Osteoblast (primary cell): ENCODE data around the gene SMIM1. TPM values are rescaled to one million over a fixed set of nuclear protein-coding genes. Genes with fewer than 3 reads are reported as not detected.
A peak's percentile ranks its signal among the peaks of the same experiment; 100 is the strongest.

Source experiments
- DNase-seq: peaks from one replicate; pipeline ENCODE4 v3.0.0; 2011; ENCODE audit warnings: low spot score, mixed read lengths; ENCODE audit not compliant: insufficient read length; ENCODE audit errors: missing footprints
- H2AFZ ChIP-seq: 2 replicates; pipeline ENCODE4 v1.6.0; 2011; ENCODE audit warnings: mild to moderate bottlenecking, low read length
- H3K27ac ChIP-seq: 2 replicates; pipeline ENCODE4 v1.5.1; 2011; ENCODE audit warnings: mild to moderate bottlenecking, low read depth, low read length, moderate library complexity
- H3K27me3 ChIP-seq: 2 replicates; pipeline ENCODE4 v1.6.0; 2012; ENCODE audit warnings: mild to moderate bottlenecking, control low read depth, inconsistent platforms, low read length, moderate library complexity; ENCODE audit not compliant: insufficient read depth
- H3K36me3 ChIP-seq: 2 replicates; pipeline ENCODE4 v1.5.1; 2011; ENCODE audit warnings: mild to moderate bottlenecking, low read length, control low read depth, moderate library complexity; ENCODE audit not compliant: insufficient read depth
- H3K4me1 ChIP-seq: 2 replicates; pipeline ENCODE4 v1.5.1; 2011; ENCODE audit warnings: mild to moderate bottlenecking, low read length, control low read depth, moderate library complexity; ENCODE audit not compliant: insufficient read depth
- H3K4me2 ChIP-seq: 2 replicates; pipeline ENCODE4 v1.6.0; 2011; ENCODE audit warnings: mild to moderate bottlenecking, low read length; ENCODE audit not compliant: insufficient read depth
- H3K4me3 ChIP-seq: fragments of 200-600 bp; sonication (generic); 3 replicates; pipeline ENCODE4 v1.5.1; 2012; ENCODE audit warnings: mild to moderate bottlenecking, low read length, inconsistent platforms; ENCODE audit not compliant: insufficient read depth
- H3K79me2 ChIP-seq: 2 replicates; pipeline ENCODE4 v1.6.0; 2012; ENCODE audit warnings: mild to moderate bottlenecking, low read length, control low read depth, inconsistent platforms; ENCODE audit not compliant: insufficient read depth
- H3K9me3 ChIP-seq: 2 replicates; pipeline ENCODE4 v1.5.1; 2011; ENCODE audit warnings: low read depth, low read length, control low read depth
- H4K20me1 ChIP-seq: 2 replicates; pipeline ENCODE4 v1.6.0; 2012; ENCODE audit warnings: mild to moderate bottlenecking, low read length, control low read depth; ENCODE audit not compliant: insufficient read depth
- total RNA-seq: library from RNA; depleted of rRNA; stranded (reverse); fragments of >200 nt; gene quantifications from 2 replicates; pipeline ENCODE4 v1.2.3, GENCODE V29; 2012
- TF ChIP-seq, protein P1 (sequence below): IDR thresholded peaks from 2 replicates; pipeline ENCODE4 v1.5.1; 2011; ENCODE audit warnings: mild to moderate bottlenecking, low read depth, low read length, moderate library complexity; ENCODE audit errors: extremely low read depth

Gene SMIM1
- total RNA-seq, 1 donor, result not detected

DNA sequence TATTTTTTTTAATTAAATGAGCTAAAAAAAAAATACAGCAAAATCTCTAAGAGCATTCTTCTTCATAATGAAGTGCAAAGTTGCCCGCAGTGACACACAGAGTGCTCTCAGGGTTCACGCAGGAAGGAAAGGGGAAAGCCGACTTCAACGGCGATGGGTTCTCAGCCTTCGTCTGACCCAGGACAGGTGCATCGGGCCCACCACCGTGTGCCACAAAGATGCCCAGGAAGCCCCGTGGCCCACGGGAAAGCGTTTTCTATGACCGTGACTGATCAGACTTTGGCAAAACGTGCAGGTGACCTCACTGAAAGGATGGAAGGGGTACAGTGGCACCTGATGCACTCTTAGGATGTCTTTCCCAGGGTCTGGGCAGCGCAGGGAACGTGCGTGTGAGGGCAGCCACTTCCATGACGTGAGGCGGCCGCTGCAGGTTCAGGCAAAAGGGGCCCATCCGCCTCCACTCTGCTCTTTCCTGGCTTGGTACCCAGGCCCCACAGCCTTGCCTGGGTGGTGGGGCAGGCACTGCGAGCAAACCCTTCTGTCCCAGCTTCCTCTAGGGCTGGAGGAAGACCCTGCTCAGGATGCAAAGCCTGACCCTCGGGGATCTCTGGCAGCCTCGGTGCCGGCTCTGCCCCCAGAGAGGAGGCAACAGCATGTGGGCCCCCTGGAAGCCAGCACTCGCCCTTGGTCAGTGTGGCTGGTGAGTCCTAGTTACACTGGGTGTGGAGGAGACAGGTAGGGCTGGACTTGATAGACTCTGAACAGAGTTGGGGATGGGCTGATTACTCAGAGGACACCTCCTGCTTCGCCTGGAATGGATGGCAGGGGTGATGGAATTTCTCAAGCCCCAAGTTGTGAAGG lies 15.4 kb downstream of the SMIM1 start:
- H3K36me3 ChIP-seq, result peaks cover 36% of the 10 kb centered on the region
- H2AFZ ChIP-seq, result no peak overlapping the region
- H3K79me2 ChIP-seq, result peaks cover 64% of the 10 kb centered on the region
- H3K27ac ChIP-seq, result no peak overlapping the region
- H4K20me1 ChIP-seq, result peaks cover 56% of the 10 kb centered on the region
- peak; percentile 59 for DNase-seq
- no peaks in the 10 kb centered on the region for H3K4me1 ChIP-seq
- H3K9me3 ChIP-seq, result no peaks in the 10 kb centered on the region
- H3K4me2 ChIP-seq, result no peak overlapping the region
- H3K4me3 ChIP-seq, result no peak overlapping the region
- H3K27me3 ChIP-seq, result no peaks in the 10 kb centered on the region
- TF ChIP-seq, protein P1, sequence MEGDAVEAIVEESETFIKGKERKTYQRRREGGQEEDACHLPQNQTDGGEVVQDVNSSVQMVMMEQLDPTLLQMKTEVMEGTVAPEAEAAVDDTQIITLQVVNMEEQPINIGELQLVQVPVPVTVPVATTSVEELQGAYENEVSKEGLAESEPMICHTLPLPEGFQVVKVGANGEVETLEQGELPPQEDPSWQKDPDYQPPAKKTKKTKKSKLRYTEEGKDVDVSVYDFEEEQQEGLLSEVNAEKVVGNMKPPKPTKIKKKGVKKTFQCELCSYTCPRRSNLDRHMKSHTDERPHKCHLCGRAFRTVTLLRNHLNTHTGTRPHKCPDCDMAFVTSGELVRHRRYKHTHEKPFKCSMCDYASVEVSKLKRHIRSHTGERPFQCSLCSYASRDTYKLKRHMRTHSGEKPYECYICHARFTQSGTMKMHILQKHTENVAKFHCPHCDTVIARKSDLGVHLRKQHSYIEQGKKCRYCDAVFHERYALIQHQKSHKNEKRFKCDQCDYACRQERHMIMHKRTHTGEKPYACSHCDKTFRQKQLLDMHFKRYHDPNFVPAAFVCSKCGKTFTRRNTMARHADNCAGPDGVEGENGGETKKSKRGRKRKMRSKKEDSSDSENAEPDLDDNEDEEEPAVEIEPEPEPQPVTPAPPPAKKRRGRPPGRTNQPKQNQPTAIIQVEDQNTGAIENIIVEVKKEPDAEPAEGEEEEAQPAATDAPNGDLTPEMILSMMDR, result no peak

DNA sequence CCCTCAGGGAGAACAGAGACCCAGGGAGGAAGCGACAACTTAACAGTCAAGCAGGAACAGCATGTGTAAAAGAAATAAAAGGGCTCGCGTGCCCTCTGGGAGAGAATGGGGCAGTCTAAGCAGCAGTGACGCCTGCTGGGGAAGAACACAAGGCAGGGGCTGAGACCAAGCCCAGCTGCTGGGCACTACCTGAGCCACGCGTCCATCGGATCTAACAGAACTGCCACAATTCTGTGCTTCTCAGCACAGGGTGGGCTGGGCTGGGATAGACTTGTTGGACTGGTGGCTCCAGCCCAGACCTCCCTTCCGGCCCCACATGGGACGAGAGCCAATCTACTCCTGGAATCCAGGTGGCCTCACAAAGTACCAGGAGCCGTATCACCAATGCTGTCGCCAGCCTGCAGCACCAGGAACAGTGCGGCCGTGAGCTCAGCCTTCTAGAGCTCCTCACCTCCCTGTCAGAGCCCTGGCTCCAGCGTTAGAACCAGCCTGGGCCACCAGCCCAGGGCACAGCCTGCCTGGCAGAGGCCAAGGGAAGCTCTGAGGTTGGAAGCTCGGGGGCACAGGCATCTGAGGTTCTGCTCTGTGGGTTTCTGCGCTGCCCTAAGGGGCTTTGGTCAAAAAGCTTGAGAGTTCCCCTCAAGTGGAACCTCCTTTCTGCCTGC lies 16.3 kb downstream of the SMIM1 start:
- peaks cover 73% of the 10 kb centered on the region for H3K79me2 ChIP-seq
- no peak overlapping the region for H3K4me2 ChIP-seq
- H3K27me3 ChIP-seq, result no peaks in the 10 kb centered on the region
- H4K20me1 ChIP-seq, result peaks cover 64% of the 10 kb centered on the region
- TF ChIP-seq, protein P1, result no peak
- H3K27ac ChIP-seq, result no peak overlapping the region
- no peaks in the 10 kb centered on the region for H3K9me3 ChIP-seq
- peaks cover 6% of the 10 kb centered on the region for H3K4me1 ChIP-seq
- H2AFZ ChIP-seq, result no peak overlapping the region
- H3K36me3 ChIP-seq, result peaks cover 27% of the 10 kb centered on the region
- peak; percentile 78 for DNase-seq
- no peak overlapping the region for H3K4me3 ChIP-seq

DNA sequence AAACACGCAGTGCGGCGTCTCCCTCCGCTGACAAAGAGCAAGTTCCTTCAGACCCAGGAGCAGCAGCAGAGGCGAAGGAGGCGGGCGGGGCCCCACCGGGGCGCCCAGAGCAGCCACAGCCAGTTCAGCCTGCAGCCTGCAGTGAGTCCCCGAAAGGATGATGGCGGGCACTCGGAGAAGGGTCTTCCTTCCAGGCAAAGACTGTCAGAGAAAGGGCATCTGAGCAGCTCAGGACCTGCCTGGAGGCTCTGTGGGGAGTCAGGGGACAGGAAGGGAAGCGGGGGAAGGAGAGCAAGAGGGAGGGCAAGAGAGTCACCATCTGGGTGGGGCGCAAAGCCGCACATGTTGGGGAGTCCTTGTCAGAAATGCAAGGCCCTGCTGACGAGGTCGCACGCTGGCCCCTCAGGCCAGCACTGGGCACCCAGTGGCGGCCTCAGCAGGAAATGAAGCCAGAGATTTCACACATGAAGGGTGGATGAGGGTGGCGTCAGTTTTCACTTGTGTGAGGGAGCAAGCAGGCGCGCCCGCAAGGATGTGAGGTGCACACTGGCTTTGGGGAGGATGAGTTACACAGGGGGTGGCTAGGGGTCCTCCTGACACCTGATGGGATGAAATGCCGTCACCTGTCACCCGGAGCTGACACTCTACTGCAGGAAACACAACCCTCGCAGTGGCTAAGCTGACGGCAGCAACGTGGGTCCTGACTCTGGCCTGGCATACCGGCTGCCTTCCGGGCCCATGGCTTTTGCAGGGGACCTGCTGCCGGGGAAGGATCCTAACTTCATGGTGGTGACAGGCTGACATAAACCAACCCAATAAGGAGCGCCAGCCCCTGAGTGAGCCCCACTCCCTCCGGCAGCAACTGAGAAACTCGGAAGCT lies 17.1 kb downstream of the SMIM1 start:
- Histone ChIP-seq H3K27me3 (no peaks in the 10 kb centered on the region), H3K9me3 (no peaks in the 10 kb centered on the region), H3K4me1 (peaks cover 8% of the 10 kb centered on the region), H3K4me3 (no peak overlapping the region), H3K27ac (no peak overlapping the region), H2AFZ (no peak overlapping the region), H4K20me1 (peaks cover 69% of the 10 kb centered on the region), H3K4me2 (no peak overlapping the region), H3K79me2 (peaks cover 81% of the 10 kb centered on the region), H3K36me3 (peaks cover 20% of the 10 kb centered on the region)
- TF ChIP-seq, protein P1, result no peak
- DNase-seq, result peak; percentile 69
